Stimulated activated naive B cell treated with anti-CD40 and anti-IgM and Interleukin-4, amounts not matched to agents 10 μg/mL and 1 μg/mL and 100 μg/mL, for 72 hours (primary cell): ENCODE data around the gene RREB1.

Experiments used
- ATAC-seq, 2 donors: fragments of 150-1000 bp; cut with Tn5 transposase; replicated peaks; 2 replicates each; pipeline ENCODE4 v1.10.0; 2021; ENCODE audit warnings: moderate library complexity in 1 of 2
- DNase-seq: peaks from one replicate; pipeline ENCODE4 v3.0.0; 2021
- H3K27ac Mint-ChIP-seq: one replicate; pipeline ENCODE4 v1.8.0; 2022; ENCODE audit warnings: mild to moderate bottlenecking, mixed read lengths
- H3K27me3 Mint-ChIP-seq, 2 donors: one replicate each; pipeline ENCODE4 v1.8.0; 2022; ENCODE audit warnings: mixed read lengths in 2 of 2
- H3K36me3 Mint-ChIP-seq, 2 donors: one replicate each; pipeline ENCODE4 v1.8.0; 2022; ENCODE audit warnings: mixed read lengths in 2 of 2, mild to moderate bottlenecking in 1 of 2
- H3K4me1 Mint-ChIP-seq, 2 donors: one replicate each; pipeline ENCODE4 v1.8.0; 2022; ENCODE audit warnings: mixed read lengths in 2 of 2, mild to moderate bottlenecking in 1 of 2
- H3K4me3 Mint-ChIP-seq, 2 donors: one replicate each; pipeline ENCODE4 v1.8.0; 2022; ENCODE audit warnings: mild to moderate bottlenecking in 2 of 2, mixed read lengths in 2 of 2, moderate library complexity in 1 of 2
- H3K9me3 Mint-ChIP-seq, 2 donors: one replicate each; pipeline ENCODE4 v1.8.0; 2022; ENCODE audit warnings: mixed read lengths in 2 of 2, mild to moderate bottlenecking in 1 of 2

The RREB1 gene

DNA sequence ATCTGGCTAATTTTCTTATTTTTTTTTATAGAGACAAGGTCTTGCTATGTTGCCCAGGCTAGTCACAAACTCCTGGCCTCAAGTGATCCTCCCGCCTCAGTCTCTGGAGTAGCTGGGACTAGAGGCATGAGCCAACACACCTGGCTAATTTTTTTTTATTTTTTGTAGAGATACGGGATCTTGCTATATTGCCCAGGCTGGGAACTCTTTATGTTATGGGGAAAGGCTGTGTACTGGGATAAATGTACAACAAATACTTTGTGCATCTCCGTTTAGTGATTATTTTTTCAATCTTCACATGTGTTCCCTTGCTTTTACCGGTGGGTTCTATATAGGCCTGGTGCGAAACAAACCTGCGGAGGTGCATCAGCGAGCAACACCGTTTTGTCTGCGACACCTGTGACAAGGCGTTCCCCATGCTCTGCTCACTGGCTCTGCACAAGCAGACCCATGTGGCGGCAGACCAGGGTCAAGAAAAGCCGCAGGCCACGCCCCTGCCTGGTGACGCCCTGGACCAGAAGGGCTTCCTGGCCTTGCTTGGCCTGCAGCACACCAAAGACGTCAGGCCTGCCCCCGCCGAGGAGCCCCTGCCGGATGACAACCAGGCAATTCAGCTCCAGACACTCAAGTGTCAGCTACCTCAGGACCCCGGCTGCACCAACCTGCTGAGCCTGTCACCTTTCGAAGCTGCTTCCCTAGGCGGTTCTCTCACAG is 121.1 kb downstream of the RREB1 start:
- no peaks in the 10 kb centered on the region for H3K9me3 Mint-ChIP-seq
- H3K27me3 Mint-ChIP-seq: no peaks in the 10 kb centered on the region
- H3K36me3 Mint-ChIP-seq: peaks cover 60 to 78% of the 10 kb centered on the region in 2 donors
- no peak overlapping the region for H3K4me3 Mint-ChIP-seq
- no peak for DNase-seq
- H3K4me1 Mint-ChIP-seq: peaks cover 9 to 31% of the 10 kb centered on the region in 2 donors
- ATAC-seq: no peak
- H3K27ac Mint-ChIP-seq: no peak overlapping the region

DNA sequence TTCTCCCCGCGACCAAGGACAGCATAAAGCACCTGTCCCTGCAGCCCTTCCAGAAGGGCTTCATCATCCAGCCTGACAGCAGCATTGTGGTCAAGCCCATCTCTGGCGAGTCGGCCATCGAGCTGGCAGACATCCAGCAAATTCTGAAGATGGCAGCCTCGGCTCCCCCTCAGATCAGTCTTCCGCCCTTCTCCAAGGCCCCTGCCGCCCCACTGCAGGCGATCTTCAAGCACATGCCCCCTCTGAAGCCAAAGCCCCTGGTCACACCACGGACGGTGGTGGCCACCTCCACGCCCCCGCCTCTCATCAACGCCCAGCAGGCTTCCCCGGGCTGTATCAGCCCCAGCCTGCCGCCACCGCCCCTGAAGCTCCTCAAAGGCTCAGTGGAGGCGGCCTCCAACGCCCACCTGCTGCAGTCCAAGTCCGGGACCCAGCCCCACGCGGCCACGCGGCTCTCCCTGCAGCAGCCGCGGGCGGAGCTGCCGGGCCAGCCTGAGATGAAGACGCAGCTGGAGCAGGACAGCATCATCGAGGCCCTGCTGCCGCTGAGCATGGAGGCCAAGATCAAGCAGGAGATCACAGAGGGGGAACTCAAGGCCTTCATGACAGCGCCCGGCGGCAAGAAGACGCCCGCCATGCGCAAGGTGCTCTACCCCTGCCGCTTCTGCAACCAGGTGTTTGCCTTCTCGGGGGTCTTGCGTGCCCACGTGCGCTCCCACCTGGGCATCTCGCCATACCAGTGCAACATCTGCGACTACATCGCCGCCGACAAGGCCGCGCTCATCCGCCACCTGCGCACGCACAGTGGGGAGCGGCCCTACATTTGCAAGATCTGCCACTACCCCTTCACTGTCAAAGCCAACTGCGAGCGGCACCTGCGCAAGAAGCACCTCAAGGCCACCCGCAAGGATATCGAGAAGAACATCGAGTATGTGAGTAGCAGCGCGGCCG is 121.9 kb downstream of the RREB1 start:
- Mint-ChIP-seq H3K9me3 (no peaks in the 10 kb centered on the region), H3K36me3 (peaks cover 62 to 80% of the 10 kb centered on the region in 2 donors), H3K4me1 (peaks cover 13 to 34% of the 10 kb centered on the region in 2 donors), H3K4me3 (no peak overlapping the region), H3K27ac (no peak overlapping the region), H3K27me3 (no peaks in the 10 kb centered on the region)
- no peak for DNase-seq
- no peak for ATAC-seq

DNA sequence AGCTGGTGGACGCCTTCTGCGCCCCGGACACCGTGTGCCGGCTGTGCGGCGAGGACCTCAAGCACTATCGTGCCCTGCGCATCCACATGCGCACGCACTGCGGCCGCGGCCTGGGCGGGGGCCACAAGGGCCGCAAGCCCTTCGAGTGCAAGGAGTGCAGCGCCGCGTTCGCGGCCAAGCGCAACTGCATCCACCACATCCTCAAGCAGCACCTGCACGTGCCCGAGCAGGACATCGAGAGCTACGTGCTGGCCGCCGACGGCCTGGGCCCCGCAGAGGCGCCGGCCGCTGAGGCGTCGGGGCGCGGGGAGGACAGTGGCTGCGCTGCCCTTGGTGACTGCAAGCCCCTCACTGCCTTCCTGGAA is 122.5 kb downstream of the RREB1 start:
- no peak overlapping the region for H3K4me3 Mint-ChIP-seq
- ATAC-seq (no peak), DNase-seq (no peak)
- no peak overlapping the region for H3K27ac Mint-ChIP-seq
- H3K4me1 Mint-ChIP-seq: peaks cover 15 to 38% of the 10 kb centered on the region in 2 donors
- no peaks in the 10 kb centered on the region for H3K27me3 Mint-ChIP-seq
- no peaks in the 10 kb centered on the region for H3K9me3 Mint-ChIP-seq
- H3K36me3 Mint-ChIP-seq: peaks cover 65 to 84% of the 10 kb centered on the region in 2 donors

DNA sequence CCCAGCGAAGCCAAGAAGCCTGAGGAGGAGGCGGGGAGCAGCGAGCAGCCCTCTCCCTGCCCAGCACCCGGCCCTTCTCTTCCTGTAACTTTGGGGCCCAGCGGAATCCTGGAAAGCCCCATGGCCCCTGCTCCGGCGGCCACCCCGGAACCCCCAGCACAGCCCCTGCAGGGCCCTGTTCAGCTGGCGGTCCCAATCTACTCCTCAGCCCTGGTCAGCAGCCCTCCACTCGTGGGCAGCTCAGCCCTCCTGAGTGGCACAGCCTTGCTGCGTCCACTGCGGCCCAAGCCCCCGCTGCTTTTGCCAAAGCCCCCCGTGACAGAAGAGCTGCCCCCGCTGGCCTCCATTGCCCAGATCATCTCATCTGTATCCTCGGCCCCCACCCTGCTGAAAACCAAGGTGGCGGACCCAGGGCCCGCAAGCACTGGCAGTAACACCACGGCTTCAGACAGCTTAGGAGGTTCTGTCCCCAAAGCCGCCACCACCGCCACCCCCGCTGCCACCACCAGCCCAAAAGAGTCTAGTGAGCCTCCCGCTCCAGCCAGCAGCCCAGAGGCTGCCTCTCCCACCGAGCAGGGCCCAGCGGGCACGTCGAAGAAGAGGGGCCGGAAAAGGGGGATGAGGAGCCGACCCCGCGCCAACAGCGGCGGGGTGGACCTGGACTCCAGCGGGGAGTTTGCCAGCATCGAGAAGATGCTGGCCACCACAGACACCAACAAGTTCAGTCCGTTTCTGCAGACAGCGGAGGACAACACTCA is 123.4 kb downstream of the RREB1 start:
- no peaks in the 10 kb centered on the region for H3K9me3 Mint-ChIP-seq
- H3K4me3 Mint-ChIP-seq: no peak overlapping the region
- peaks cover 67 to 84% of the 10 kb centered on the region in 2 donors for H3K36me3 Mint-ChIP-seq
- no peak for DNase-seq
- H3K27ac Mint-ChIP-seq: peak overlapping the region; percentile 56
- H3K27me3 Mint-ChIP-seq: no peaks in the 10 kb centered on the region
- ATAC-seq: no peak
- peaks cover 23 to 42% of the 10 kb centered on the region in 2 donors for H3K4me1 Mint-ChIP-seq

DNA sequence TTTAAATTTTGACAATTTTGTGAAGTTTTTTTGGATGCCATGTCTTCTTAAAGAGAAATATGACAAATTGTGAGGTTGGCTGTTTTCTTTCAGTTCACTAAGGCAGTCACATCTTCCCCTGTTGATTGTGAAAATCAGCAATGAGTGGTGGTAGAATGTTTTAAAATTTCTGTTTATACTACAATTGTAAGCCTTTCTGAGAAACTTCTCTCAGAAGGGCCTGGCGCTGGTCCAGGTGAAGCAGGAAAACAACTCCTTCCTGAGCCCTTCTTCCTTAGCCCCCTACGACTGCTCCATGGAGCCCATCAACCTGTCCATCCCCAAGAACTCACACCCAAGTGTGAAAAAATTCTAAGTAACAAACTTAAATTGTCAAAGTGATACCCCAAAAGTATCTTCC is 124.6 kb downstream of the RREB1 start:
- Mint-ChIP-seq H3K4me1 (peaks cover 26 to 42% of the 10 kb centered on the region in 2 donors), H3K36me3 (peaks cover 61 to 78% of the 10 kb centered on the region in 2 donors), H3K27ac (no peak overlapping the region), H3K27me3 (no peaks in the 10 kb centered on the region), H3K9me3 (no peaks in the 10 kb centered on the region), H3K4me3 (no peak overlapping the region)
- ATAC-seq: no peak
- no peak for DNase-seq

DNA sequence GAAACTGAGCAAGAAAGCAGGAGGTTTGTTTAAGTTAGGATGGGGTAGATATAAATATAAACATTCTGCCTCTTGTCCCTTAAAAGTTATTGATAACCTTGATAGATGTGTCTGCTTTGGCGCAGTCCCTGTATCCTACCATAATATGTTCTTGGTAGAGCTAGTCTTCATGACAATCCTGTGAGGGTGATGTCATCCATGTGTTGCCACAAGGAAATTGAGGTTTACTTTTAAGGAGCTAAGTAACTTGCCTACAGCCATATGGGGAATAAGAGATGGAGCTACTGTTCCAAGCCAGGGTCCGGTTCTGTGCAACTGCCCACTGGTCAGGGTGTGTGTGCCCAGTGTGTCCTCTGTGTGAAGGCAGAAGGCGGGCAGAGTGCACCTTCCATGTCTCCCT is 126.8 kb downstream of the RREB1 start:
- H3K36me3 Mint-ChIP-seq: peaks cover 54 to 67% of the 10 kb centered on the region in 2 donors
- no peaks in the 10 kb centered on the region for H3K9me3 Mint-ChIP-seq
- no peak overlapping the region for H3K27ac Mint-ChIP-seq
- no peak overlapping the region for H3K4me3 Mint-ChIP-seq
- H3K4me1 Mint-ChIP-seq: peaks cover 36 to 56% of the 10 kb centered on the region in 2 donors
- no peak for ATAC-seq
- DNase-seq: no peak
- H3K27me3 Mint-ChIP-seq: no peaks in the 10 kb centered on the region

DNA sequence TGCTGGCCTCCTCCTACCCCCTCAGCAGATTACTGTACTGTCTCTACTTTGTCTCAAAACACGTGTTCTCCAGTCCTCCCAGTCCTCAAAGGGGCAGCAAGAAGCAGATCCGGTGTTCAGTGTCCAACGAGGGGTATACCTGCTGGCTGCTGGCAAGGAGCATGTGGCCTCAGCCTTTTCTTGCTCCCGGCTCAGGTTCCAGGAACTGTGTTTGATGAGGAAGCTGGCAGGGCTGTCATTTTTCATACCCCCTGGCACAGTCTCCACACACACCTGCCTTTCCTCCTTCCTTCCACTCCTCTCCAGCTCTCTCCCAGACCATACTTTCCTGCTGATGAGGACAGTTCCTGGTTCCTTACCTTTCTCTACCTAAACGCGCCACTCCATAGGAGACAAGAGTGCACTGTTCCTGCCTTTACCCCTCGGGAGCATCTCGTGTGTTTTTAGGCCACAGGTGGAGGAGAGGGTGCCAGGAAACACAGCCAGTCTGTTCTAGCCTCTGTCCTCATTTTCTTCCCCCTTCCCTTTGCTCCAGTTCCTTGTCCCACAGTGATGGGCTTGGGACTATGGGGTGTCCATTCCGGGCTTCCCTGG is 128.0 kb downstream of the RREB1 start:
- peak overlapping the region; percentile 94 for H3K27ac Mint-ChIP-seq
- DNase-seq: no peak
- no peaks in the 10 kb centered on the region for H3K9me3 Mint-ChIP-seq
- no peak for ATAC-seq
- peak overlapping the region; percentile 46 to 65 for H3K4me3 Mint-ChIP-seq
- peaks cover 40 to 62% of the 10 kb centered on the region in 2 donors for H3K4me1 Mint-ChIP-seq
- no peaks in the 10 kb centered on the region for H3K27me3 Mint-ChIP-seq
- peaks cover 50 to 64% of the 10 kb centered on the region in 2 donors for H3K36me3 Mint-ChIP-seq

DNA sequence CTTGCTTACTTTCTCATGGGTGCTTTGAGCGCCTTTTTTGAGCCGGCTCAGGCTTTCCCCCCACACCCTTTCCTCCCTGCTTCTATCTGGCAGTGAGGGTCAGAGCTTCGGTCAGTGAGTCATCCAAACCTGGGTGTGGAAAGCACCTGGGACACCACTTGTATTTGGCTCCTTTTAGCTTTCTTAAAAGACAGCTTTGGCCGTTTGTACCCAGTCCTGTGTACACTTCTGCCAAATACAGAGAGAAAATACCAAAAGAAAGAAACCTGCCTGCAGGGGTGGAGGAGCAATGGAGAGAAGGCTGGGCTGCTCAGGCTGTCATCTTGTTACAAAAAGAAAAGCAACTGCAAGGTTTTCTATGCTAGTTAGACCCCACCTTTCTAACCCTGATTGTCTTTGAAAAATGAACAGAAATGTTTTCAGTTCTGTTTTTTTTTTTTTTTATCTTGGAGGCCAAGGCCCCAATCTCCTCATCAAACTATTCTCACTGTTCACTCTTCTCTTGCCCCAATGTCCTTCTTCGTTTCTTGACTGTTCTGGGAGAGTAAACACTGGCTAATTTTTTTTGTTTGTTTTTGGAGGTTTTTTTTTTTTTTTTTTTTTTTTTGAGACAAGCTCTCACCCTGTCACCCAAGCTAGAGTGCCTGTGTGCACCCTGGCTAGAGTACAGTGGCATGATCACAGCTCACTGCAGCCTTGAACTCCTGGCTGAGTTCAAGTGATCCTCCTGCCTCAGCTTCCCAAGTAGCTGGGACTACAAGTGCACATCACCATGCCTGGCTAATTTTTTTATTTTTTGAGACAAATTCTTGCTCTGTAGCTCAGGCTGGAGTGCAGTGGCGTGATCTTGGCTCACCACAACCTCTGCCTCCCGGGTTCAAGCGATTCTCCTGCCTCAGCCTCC is 128.8 kb downstream of the RREB1 start:
- Mint-ChIP-seq H3K4me3 (peak overlapping the region; percentile 46 to 65), H3K27ac (peak overlapping the region; percentile 94), H3K36me3 (peaks cover 49 to 64% of the 10 kb centered on the region in 2 donors), H3K9me3 (no peaks in the 10 kb centered on the region), H3K27me3 (no peaks in the 10 kb centered on the region), H3K4me1 (peaks cover 44 to 69% of the 10 kb centered on the region in 2 donors)
- DNase-seq (peak; percentile 33), ATAC-seq (peak; percentile 74 to 80)

DNA sequence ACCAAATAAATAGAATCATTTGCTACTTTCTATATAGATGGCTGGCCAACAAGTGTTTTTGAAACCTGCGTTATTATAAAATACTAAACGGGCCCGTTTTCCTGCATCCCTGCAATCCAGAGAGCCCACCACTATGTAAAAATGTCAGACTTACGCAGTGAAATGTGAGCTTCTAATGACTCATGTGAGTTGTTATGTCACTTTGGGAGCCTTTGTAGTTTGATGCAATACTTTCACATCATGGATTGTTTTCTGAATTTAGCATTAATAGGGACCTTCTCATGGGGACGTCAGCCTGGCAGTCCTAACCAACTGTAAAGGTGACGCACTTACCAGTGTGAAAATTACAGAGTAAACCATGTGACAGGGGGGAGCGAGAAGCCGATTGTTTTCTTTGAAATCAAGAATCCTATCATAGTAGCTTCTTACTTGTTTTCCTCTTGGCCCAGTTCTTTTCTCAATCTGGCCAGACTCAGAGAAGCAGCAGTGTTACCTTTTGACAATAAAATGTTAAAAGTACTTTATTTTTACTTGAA is 130.0 kb downstream of the RREB1 start:
- Mint-ChIP-seq H3K4me1 (peaks cover 48 to 75% of the 10 kb centered on the region in 2 donors), H3K4me3 (no peak overlapping the region), H3K9me3 (no peaks in the 10 kb centered on the region), H3K27me3 (no peaks in the 10 kb centered on the region), H3K36me3 (peaks cover 42 to 54% of the 10 kb centered on the region in 2 donors), H3K27ac (no peak overlapping the region)
- ATAC-seq (no peak), DNase-seq (no peak)

DNA sequence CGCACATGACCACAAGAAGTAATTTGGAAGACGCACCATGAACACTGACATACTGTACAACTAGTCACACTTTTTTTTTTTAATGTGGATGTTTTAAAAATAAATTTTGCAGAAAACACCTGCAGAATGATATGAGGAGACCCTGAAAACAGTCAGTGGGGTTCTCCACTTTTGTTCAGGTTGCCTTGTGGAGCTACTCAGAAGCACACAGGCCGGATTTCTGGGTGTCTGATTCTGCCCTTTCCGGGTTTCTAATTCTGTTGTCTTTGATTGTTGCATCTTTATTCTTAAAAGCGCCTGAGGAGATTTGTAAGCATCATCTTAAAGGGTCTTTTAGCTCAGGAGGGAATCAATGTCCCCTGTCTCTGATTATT is 130.8 kb downstream of the RREB1 start:
- Mint-ChIP-seq H3K4me1 (peaks cover 53 to 81% of the 10 kb centered on the region in 2 donors), H3K4me3 (no peak overlapping the region), H3K27ac (peak overlapping the region; percentile 65), H3K36me3 (peaks cover 41 to 51% of the 10 kb centered on the region in 2 donors), H3K9me3 (no peaks in the 10 kb centered on the region), H3K27me3 (no peaks in the 10 kb centered on the region)
- DNase-seq (no peak), ATAC-seq (no peak)

DNA sequence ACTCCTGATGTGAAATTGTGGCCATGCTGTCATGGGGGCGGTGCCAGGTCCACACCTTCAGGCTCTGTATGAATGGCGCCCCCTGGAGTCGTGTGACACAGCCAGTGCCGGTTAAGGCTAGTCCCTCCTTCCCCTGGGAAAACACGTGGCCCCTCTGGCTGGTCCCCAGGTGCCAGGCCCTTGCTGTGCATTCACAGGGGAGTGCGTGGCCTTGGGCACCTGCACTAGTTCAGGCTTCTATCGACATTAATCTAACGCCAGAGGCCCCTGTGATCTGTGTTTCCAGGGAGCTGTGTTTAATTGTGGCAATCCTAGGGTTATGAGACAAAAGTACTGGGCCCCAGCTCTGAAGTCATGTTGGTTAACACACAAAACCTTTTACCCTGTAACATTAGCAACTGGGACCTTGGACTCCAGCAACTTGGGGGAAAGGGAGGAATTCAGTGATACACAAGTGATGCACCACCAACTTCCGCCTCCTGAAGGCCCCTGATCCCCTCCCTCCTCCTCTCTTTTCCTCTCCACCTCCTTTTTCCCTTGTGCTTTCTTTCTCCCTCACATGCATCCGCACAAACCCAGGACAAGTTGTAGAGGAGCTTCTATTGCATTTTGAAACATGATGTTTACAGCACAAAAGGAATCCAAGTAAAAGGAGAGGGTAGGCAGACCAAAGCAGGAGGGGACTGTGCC is 131.3 kb downstream of the RREB1 start:
- peaks cover 49 to 81% of the 10 kb centered on the region in 2 donors for H3K4me1 Mint-ChIP-seq
- DNase-seq (peak; percentile 79), ATAC-seq (peak; percentile 80 to 84)
- H3K27ac Mint-ChIP-seq: peak overlapping the region; percentile 65
- H3K9me3 Mint-ChIP-seq: no peaks in the 10 kb centered on the region
- peaks cover 38 to 47% of the 10 kb centered on the region in 2 donors for H3K36me3 Mint-ChIP-seq
- H3K4me3 Mint-ChIP-seq: no peak overlapping the region
- H3K27me3 Mint-ChIP-seq: no peaks in the 10 kb centered on the region

DNA sequence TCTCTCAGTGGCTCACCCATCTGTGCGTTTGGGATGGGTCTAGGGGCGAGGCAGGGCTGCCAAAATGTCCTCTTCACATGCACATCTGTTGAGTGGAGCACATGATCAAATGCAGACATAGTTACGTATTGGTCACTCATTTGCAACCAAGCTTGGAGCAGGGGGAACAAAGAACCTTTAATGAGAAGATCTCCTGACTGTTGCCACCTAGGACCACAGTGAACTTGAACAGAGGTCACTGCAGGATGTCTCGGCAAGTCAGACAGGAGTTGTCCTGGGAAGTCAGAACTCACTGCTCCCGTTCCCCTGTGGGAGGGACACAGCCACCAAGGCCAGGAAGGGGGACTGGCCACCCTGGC is 131.8 kb downstream of the RREB1 start:
- H3K27me3 Mint-ChIP-seq: no peaks in the 10 kb centered on the region
- peaks cover 34 to 41% of the 10 kb centered on the region in 2 donors for H3K36me3 Mint-ChIP-seq
- ATAC-seq: no peak
- no peak for DNase-seq
- peak overlapping the region; percentile 27 for H3K27ac Mint-ChIP-seq
- peaks cover 44 to 76% of the 10 kb centered on the region in 2 donors for H3K4me1 Mint-ChIP-seq
- no peaks in the 10 kb centered on the region for H3K9me3 Mint-ChIP-seq
- no peak overlapping the region for H3K4me3 Mint-ChIP-seq
